Mesothelial cell of epicardium (in vitro differentiated cells): Measurements from ENCODE around the gene MAPT. TPM values are rescaled to one million over a fixed set of nuclear protein-coding genes. Genes with fewer than 3 reads are reported as not detected.
"Not testable (repeated sequence)": the region's sequence is repeated elsewhere in the genome, so short reads cannot be mapped to it uniquely, and the experiment has no call there.

Experiments
- DNase-seq, 2 experiments: peaks; one replicate each; pipeline ENCODE4 v3.0.0; 2021; ENCODE audit warnings: low spot score in 2 of 2; ENCODE audit not compliant: unreplicated experiment in 2 of 2
- H3K27ac Mint-ChIP-seq: 2 replicates; pipeline ENCODE4 v1.8.0; 2021; ENCODE audit warnings: mixed read lengths
- H3K27me3 Mint-ChIP-seq: 2 replicates; pipeline ENCODE4 v1.8.0; 2021; ENCODE audit warnings: low read depth, mixed read lengths
- H3K36me3 Mint-ChIP-seq: 2 replicates; pipeline ENCODE4 v1.8.0; 2021; ENCODE audit warnings: mixed read lengths
- H3K4me1 Mint-ChIP-seq: 2 replicates; pipeline ENCODE4 v1.8.0; 2021; ENCODE audit warnings: mixed read lengths
- H3K4me3 Mint-ChIP-seq: 2 replicates; pipeline ENCODE4 v1.8.0; 2021; ENCODE audit warnings: mild to moderate bottlenecking, moderate library complexity, mixed read lengths
- H3K9me3 Mint-ChIP-seq: 2 replicates; pipeline ENCODE4 v1.8.0; 2021; ENCODE audit warnings: mixed read lengths
- total RNA-seq: library from RNA; stranded (reverse); gene quantifications from 3 replicates; pipeline ENCODE4 v1.2.1, GENCODE V29; 2021
- TF ChIP-seq, protein P1 (sequence below): fragments of 200-600 bp; sonication (generic); IDR thresholded peaks from one replicate; pipeline ENCODE4 v1.5.0; 2021; ENCODE audit warnings: antibody characterized with exemption; ENCODE audit not compliant: unreplicated experiment

The MAPT gene
- total RNA-seq, 1 donor from 2014 or later, result 2.8 TPM

DNA sequence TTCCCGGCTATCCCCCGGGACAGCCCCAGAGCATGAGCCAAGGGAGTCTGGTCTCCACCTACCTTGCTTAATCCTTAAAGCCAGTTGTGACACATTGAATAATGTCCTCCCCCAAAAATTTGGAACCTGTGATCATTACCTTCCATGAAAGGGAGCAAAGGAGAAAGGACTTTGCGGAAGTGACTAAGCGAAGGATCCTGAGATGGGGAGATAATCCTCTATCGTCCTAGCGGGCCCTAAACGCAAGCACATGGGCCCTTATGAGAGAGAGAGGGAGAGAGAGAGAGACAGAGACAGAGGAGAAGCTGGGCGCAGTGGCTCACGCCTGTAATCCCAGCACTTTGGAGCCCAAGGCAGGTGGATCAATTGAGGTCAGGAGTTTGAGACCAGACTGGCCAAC is 40.1 kb upstream of the MAPT start:
- Mint-ChIP-seq H3K27me3 (peaks cover 42% of the 10 kb centered on the region), H3K9me3 (no peaks in the 10 kb centered on the region), H3K36me3 (no peaks in the 10 kb centered on the region), H3K4me1 (no peaks in the 10 kb centered on the region), H3K27ac (no peak overlapping the region), H3K4me3 (no peak overlapping the region)
- DNase-seq, result no peak
- TF ChIP-seq, protein P1, sequence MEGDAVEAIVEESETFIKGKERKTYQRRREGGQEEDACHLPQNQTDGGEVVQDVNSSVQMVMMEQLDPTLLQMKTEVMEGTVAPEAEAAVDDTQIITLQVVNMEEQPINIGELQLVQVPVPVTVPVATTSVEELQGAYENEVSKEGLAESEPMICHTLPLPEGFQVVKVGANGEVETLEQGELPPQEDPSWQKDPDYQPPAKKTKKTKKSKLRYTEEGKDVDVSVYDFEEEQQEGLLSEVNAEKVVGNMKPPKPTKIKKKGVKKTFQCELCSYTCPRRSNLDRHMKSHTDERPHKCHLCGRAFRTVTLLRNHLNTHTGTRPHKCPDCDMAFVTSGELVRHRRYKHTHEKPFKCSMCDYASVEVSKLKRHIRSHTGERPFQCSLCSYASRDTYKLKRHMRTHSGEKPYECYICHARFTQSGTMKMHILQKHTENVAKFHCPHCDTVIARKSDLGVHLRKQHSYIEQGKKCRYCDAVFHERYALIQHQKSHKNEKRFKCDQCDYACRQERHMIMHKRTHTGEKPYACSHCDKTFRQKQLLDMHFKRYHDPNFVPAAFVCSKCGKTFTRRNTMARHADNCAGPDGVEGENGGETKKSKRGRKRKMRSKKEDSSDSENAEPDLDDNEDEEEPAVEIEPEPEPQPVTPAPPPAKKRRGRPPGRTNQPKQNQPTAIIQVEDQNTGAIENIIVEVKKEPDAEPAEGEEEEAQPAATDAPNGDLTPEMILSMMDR, result no peak

DNA sequence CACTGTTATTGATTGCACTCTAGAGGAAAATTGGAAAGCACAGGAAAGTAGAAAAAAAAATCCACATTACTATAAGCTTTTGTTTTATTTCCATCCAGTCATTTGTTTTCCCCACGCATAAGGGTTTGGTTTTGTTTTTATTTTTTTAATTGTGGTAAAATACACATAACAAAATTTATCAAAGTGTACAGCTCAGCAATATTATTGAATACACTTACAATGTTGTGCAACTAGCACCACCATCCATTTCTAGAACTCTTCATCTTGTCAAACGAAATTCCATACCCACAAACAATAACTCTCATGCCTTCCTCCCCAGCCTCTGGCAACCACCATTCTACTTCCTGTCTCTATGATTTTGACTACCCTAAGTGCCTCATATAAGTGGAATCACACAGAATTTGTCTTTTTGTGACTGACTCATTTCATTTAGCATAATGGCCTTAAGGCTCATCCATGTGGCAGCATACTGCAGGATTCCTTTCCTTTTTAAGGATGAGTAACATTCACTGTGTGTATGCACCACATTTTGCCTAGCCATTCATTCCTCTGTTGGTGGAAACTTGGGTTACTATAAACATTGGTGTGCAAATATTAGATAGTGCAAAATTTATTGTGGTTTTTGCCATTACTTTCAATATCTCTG is 38.5 kb upstream of the MAPT start:
- Mint-ChIP-seq H3K9me3 (no peaks in the 10 kb centered on the region), H3K27me3 (peaks cover 39% of the 10 kb centered on the region), H3K4me3 (no peak overlapping the region), H3K27ac (no peak overlapping the region), H3K36me3 (no peaks in the 10 kb centered on the region), H3K4me1 (no peaks in the 10 kb centered on the region)
- no peak for DNase-seq
- TF ChIP-seq, protein P1, result no peak

DNA sequence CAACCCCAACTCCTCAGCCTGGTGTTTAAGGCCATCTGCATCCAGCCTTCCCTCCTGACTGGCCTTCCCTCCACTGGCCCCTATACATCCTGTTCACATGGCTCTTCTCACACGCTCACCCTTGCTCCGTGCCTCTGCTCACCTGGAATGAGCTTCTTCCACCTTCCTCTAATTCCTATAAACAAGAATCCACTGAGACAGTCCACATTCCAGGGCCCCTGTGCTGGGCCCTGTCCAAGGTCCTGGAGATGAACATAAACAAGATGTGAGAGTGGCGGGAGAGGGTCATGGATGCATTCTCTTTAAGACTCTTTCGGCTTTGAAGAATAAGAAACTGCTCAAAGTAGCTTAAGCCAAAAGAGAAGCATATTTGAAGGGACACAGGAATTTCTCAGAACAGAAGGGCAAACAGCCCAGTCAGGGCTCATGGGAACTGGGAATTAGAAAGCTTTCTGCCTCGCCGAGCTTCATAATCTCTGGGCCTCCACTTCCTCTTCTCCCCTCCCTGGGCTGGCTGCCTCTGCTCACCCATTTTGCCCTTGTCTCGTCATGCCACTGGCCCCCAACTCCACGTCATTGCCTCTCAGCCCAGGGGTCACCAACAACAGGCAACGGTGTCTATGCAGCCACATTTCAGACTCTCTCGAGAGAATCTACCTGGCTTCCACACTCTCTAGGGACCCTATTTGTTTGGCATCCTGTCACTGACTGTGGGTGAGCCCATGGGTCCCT is 36.2 kb upstream of the MAPT start:
- Mint-ChIP-seq H3K9me3 (no peaks in the 10 kb centered on the region), H3K4me1 (no peaks in the 10 kb centered on the region), H3K4me3 (no peak overlapping the region), H3K27me3 (peaks cover 44% of the 10 kb centered on the region), H3K27ac (no peak overlapping the region), H3K36me3 (no peaks in the 10 kb centered on the region)
- peak; percentile 54 to 75 for DNase-seq
- TF ChIP-seq, protein P1, result no peak

DNA sequence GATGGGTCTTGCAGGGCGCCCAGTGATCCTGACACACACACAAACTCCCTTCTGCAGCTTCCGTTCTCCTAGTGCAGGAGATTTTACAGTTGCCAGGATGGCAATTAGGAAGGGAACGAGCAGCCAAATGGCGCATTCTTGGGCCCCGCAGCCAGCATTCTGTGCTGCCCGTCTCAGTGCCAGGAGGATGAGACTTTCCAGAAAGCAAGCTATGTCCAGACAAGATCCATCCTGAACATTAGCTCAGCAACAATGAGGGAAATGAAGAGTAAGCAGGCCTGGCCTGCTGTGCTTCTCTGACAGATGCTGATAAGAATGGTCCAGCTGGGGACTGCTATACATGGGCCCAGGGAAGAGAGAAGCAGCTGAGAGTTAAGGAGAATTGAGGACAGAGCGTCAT is 33.2 kb upstream of the MAPT start:
- Mint-ChIP-seq H3K27me3 (peaks cover 60% of the 10 kb centered on the region), H3K36me3 (no peaks in the 10 kb centered on the region), H3K4me1 (no peaks in the 10 kb centered on the region), H3K9me3 (no peaks in the 10 kb centered on the region), H3K27ac (no peak overlapping the region), H3K4me3 (no peak overlapping the region)
- TF ChIP-seq, protein P1, result no peak
- no peak for DNase-seq

DNA sequence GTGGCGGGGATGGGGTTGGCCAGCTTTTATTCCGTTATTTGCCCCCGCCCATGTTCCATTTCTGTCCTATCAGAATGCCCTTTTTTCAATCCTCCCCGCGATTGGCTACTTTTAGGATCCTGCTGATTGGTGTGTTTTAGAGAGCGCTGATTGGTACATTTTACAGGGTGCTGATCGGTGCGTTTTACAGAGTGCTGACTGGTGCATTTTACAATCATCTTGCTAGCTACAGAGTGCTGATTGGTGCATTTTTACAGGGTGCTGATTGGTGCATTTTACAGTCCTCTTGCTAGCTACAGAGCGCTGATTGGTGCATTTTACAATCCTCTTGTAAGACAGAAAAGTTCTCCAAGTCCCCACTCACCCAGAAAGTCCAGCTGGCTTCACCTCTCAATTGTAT is 32.2 kb upstream of the MAPT start:
- H3K9me3 Mint-ChIP-seq, H3K27ac Mint-ChIP-seq, H3K4me3 Mint-ChIP-seq, DNase-seq, H3K36me3 Mint-ChIP-seq, H3K4me1 Mint-ChIP-seq: not testable (repeated sequence)
- peaks cover 65% of the 10 kb centered on the region for H3K27me3 Mint-ChIP-seq

DNA sequence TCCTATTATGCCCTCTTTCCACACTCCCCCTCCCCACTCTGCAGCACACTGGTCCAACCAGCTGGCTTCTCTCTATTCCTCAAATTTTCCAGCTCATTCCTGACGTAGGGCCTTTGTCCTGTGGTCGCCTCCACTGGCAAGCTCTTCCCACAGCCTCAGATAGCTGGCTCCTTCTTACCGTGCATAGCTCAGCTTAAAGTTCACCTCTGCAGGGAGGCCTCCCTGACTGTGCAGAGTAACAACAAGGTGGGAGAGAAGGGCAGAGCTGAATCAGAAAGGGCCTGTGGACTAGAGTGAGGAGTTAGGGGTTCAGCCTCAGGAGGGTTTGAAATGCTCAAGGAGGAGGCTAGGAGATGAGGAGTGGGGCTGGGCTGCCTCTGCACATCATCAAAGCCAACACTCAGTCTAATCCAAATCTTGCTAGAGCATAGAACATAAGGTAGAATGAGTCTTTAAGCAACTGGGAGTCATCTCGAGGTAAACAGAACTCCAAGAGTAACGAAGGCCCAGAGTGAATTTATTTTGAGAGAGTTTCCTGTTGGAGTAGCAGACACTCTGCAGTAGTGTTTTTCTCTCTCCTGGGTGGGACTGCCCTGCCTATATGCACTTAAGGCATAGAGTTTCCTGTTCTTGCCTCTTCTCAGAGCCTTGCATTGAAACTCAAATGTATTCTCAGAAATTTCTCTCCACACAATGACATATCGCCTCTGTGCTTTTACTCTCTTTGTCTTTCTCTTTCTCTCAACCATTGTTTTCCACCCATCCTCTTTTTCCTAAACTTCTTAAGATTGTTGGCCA is 30.3 kb upstream of the MAPT start:
- H3K27ac Mint-ChIP-seq, result no peak overlapping the region
- peaks cover 64% of the 10 kb centered on the region for H3K27me3 Mint-ChIP-seq
- no peaks in the 10 kb centered on the region for H3K9me3 Mint-ChIP-seq
- DNase-seq, result no peak
- no peaks in the 10 kb centered on the region for H3K4me1 Mint-ChIP-seq
- no peaks in the 10 kb centered on the region for H3K36me3 Mint-ChIP-seq
- H3K4me3 Mint-ChIP-seq, result no peak overlapping the region
- TF ChIP-seq, protein P1, result no peak
